T-helper 22 cell (primary cell): ENCODE data around the gene GSC2.
"Not testable (repeated sequence)": the region's sequence is repeated elsewhere in the genome, so short reads cannot be mapped to it uniquely, and the experiment has no call there.

Experiments used
- DNase-seq: peaks from one replicate; pipeline ENCODE4 v3.0.0-alpha.2; 2020; ENCODE audit warnings: low read depth

GSC2 gene

GRCh38 chr22:19178065-19178656 is 28.1 kb upstream of the GSC2 start:
- peak; percentile 51 for DNase-seq

GRCh38 chr22:19177164-19178064 is 27.3 kb upstream of the GSC2 start:
- no peak for DNase-seq

- no peak for DNase-seq
Measured at GRCh38 chr22:19176732-19177131, 26.6 kb upstream of the GSC2 start.

GRCh38 chr22:19176175-19176643 is 26.1 kb upstream of the GSC2 start:
- DNase-seq: no peak

GRCh38 chr22:19175602-19176174 is 25.6 kb upstream of the GSC2 start:
- DNase-seq: no peak

- DNase-seq: no peak
Measured at GRCh38 chr22:19175026-19175601, 25.0 kb upstream of the GSC2 start.

GRCh38 chr22:19174106-19175025 is 24.3 kb upstream of the GSC2 start:
- DNase-seq: no peak

- DNase-seq: no peak
Measured at GRCh38 chr22:19173047-19174035, 23.2 kb upstream of the GSC2 start.

GRCh38 chr22:19172213-19173046 is 22.3 kb upstream of the GSC2 start:
- no peak for DNase-seq

GRCh38 chr22:19169947-19170318 is 19.8 kb upstream of the GSC2 start:
- no peak for DNase-seq

GRCh38 chr22:19169002-19169946 is 19.2 kb upstream of the GSC2 start:
- no peak for DNase-seq

GRCh38 chr22:19168088-19168890 is 18.2 kb upstream of the GSC2 start:
- no peak for DNase-seq

- no peak for DNase-seq
Measured at GRCh38 chr22:19167106-19167869, 17.2 kb upstream of the GSC2 start.

- no peak for DNase-seq
Measured at GRCh38 chr22:19166421-19166820, 16.3 kb upstream of the GSC2 start.

GRCh38 chr22:19164425-19164824 is 14.3 kb upstream of the GSC2 start:
- DNase-seq: no peak

- DNase-seq: not testable (repeated sequence)
Measured at GRCh38 chr22:19158649-19159048, 8.6 kb upstream of the GSC2 start.

GRCh38 chr22:19156109-19156508 is 6.0 kb upstream of the GSC2 start:
- DNase-seq: not testable (repeated sequence)
